ENCODE data around the gene FAAP20. TPM values are rescaled to one million over a fixed set of nuclear protein-coding genes. Genes with fewer than 3 reads are reported as not detected.
A peak's percentile ranks its signal among the peaks of the same experiment; 100 is the strongest.

The FAAP20 gene
- total and polyA plus RNA-seq, 9 of the 15 experiments (the other 6 are each of a cell fraction or from before 2014, with no cell fraction given), result 0.58 to 143 (median 9.9) TPM

GRCh38 chr1:2175681-2176454, 18.7 kb downstream of the FAAP20 start (continued):
- TF ChIP-seq, protein P1, sequence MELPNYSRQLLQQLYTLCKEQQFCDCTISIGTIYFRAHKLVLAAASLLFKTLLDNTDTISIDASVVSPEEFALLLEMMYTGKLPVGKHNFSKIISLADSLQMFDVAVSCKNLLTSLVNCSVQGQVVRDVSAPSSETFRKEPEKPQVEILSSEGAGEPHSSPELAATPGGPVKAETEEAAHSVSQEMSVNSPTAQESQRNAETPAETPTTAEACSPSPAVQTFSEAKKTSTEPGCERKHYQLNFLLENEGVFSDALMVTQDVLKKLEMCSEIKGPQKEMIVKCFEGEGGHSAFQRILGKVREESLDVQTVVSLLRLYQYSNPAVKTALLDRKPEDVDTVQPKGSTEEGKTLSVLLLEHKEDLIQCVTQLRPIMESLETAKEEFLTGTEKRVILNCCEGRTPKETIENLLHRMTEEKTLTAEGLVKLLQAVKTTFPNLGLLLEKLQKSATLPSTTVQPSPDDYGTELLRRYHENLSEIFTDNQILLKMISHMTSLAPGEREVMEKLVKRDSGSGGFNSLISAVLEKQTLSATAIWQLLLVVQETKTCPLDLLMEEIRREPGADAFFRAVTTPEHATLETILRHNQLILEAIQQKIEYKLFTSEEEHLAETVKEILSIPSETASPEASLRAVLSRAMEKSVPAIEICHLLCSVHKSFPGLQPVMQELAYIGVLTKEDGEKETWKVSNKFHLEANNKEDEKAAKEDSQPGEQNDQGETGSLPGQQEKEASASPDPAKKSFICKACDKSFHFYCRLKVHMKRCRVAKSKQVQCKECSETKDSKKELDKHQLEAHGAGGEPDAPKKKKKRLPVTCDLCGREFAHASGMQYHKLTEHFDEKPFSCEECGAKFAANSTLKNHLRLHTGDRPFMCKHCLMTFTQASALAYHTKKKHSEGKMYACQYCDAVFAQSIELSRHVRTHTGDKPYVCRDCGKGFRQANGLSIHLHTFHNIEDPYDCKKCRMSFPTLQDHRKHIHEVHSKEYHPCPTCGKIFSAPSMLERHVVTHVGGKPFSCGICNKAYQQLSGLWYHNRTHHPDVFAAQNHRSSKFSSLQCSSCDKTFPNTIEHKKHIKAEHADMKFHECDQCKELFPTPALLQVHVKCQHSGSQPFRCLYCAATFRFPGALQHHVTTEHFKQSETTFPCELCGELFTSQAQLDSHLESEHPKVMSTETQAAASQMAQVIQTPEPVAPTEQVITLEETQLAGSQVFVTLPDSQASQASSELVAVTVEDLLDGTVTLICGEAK (IDR thresholded peaks at IDR 0.05), result no peak
- TF ChIP-seq, protein P1 (CRISPR knock-in tag; IDR thresholded peaks at IDR 0.05), result no peak
- no peak for TF ChIP-seq HSF4 (CRISPR knock-in tag; IDR thresholded peaks at IDR 0.05; ENCODE audit: borderline replicate concordance)
- TF ChIP-seq IRF2 (CRISPR knock-in tag; IDR thresholded peaks at IDR 0.05), result no peak
- TF ChIP-seq MGA (IDR thresholded peaks at IDR 0.05), result peak; percentile 100
- TF ChIP-seq PCBP1 (IDR thresholded peaks at IDR 0.05; ENCODE audit: low read depth, low read length, poor library complexity, severe bottlenecking), result no peak
